CD4-positive, alpha-beta memory T cell (primary cell): ENCODE results near the gene RHOU. TPM values are rescaled to one million over a fixed set of nuclear protein-coding genes. Genes with fewer than 3 reads are reported as not detected.
"Not testable (repeated sequence)": the region's sequence is repeated elsewhere in the genome, so short reads cannot be mapped to it uniquely, and the experiment has no call there.

Experiments used
- CTCF ChIA-PET: fragments of 350-600 bp; sonication (Branson Sonifier 250); formaldehyde crosslinking; loops from one replicate; lab custom pipeline; 2021; ENCODE audit warnings: inconsistent platforms; ENCODE audit not compliant: partially characterized antibody; lab: Charles Lee
- POLR2A ChIA-PET: fragments of 350-600 bp; sonication (Branson Sonifier 250); formaldehyde crosslinking; loops from one replicate; lab custom pipeline; 2021; ENCODE audit not compliant: partially characterized antibody; lab: Charles Lee
- DNase-seq, 5 donors: peaks; one replicate each; pipeline versions ENCODE4 v3.0.0 to v3.0.0-alpha.2; 2020 to 2022; ENCODE audit warnings: mixed read lengths in 1 of 5
- H3K27ac ChIP-seq: one replicate; pipeline ENCODE4 v1.7.0; 2013; ENCODE audit warnings: low read depth, low read length
- H3K27me3 ChIP-seq: 2 replicates; pipeline ENCODE4 v1.7.0; 2013; ENCODE audit warnings: mild to moderate bottlenecking, low read length, moderate library complexity; ENCODE audit not compliant: insufficient read depth
- H3K36me3 ChIP-seq: 2 replicates; pipeline ENCODE4 v1.7.0; 2013; ENCODE audit warnings: mild to moderate bottlenecking, low read length, moderate library complexity; ENCODE audit not compliant: insufficient read depth
- H3K4me1 ChIP-seq: 2 replicates; pipeline ENCODE4 v1.7.0; 2013; ENCODE audit warnings: mild to moderate bottlenecking, low read length, moderate library complexity; ENCODE audit not compliant: insufficient read depth
- H3K4me3 ChIP-seq, 2 donors: one replicate each; pipeline ENCODE4 v1.7.0; 2013; ENCODE audit warnings: low read length in 2 of 2, mild to moderate bottlenecking in 1 of 2
- H3K9me3 ChIP-seq, 2 donors: one replicate each; pipeline ENCODE4 v1.7.0; 2013; ENCODE audit warnings: low read length in 2 of 2, control low read depth in 1 of 2; ENCODE audit not compliant: control insufficient read depth in 1 of 2
- H3K27ac Mint-ChIP-seq, 7 donors: one replicate each; pipeline ENCODE4 v1.8.0; 2020 to 2021; ENCODE audit warnings: mixed read lengths in 7 of 7, mild to moderate bottlenecking in 6 of 7, inconsistent platforms in 3 of 7, moderate library complexity in 3 of 7
- H3K27me3 Mint-ChIP-seq, 2 donors: one replicate each; pipeline ENCODE4 v1.8.0; 2020 to 2021; ENCODE audit warnings: mixed read lengths in 2 of 2
- H3K36me3 Mint-ChIP-seq, 2 donors: one replicate each; pipeline ENCODE4 v1.8.0; 2020 to 2021; ENCODE audit warnings: mixed read lengths in 2 of 2, inconsistent platforms in 1 of 2, mild to moderate bottlenecking in 1 of 2
- H3K4me1 Mint-ChIP-seq, 4 donors: one replicate each; pipeline ENCODE4 v1.8.0; 2020 to 2021; ENCODE audit warnings: mixed read lengths in 4 of 4, mild to moderate bottlenecking in 1 of 4
- H3K4me3 Mint-ChIP-seq, 8 donors: one replicate each; pipeline ENCODE4 v1.8.0; 2020 to 2021; ENCODE audit warnings: mixed read lengths in 8 of 8, mild to moderate bottlenecking in 7 of 8, moderate library complexity in 6 of 8, inconsistent platforms in 3 of 8
- H3K9me3 Mint-ChIP-seq, 8 donors: one replicate each; pipeline ENCODE4 v1.8.0; 2020 to 2021; ENCODE audit warnings: mixed read lengths in 8 of 8, mild to moderate bottlenecking in 5 of 8, inconsistent platforms in 3 of 8, moderate library complexity in 1 of 8
- intact Hi-C: fragments of 100-400 bp; cut with micrococcal nuclease; formaldehyde crosslinking; loops from one replicate; pipeline ENCODE4 v1.15.1; 2023
- polyA plus RNA-seq, 2 donors: library from polyadenylated mRNA; unstranded; fragments of 300-500 nt; fragmentation: Illumina TruSeq; gene quantifications; one replicate each; pipeline ENCODE4 v1.2.3, GENCODE V29; 2021
- total RNA-seq, 2 experiments: library from RNA; stranded (reverse); gene quantifications; one replicate each; pipeline ENCODE4 v1.2.3, GENCODE V29; 2021

The RHOU gene
- total and polyA plus RNA-seq, 4 experiments from 2014 or later, result 0.29 to 4.1 (median 2.0) TPM

DNA sequence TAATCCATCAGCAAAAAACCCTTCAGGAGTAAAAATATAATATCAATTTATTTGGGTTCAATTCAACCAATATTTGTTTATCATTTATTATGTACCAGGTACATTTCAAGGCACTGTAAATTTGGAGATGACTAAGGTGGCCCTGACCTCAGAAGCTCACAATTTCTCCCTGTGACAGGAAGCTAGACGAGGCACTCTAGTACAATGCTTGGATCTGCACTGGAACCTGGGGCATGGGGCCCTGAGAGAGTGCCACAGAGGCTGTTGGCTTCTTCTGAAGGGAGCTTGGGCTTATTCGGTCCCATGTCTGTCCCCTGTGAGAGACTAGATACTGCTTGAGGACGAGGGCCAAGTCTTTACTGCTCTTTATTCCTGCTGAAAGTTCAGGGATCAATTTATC, 31.5 kb downstream of the RHOU start:
- H3K27ac ChIP-seq, result no peak overlapping the region
- DNase-seq, result no peak
- Mint-ChIP-seq H3K27me3 (no peaks in the 10 kb centered on the region), H3K9me3 (peaks cover 0 to 2% (median 0%) of the 10 kb centered on the region in 8 donors), H3K36me3 (no peaks in the 10 kb centered on the region), H3K4me1 (peaks cover 8 to 22% (median 17%) of the 10 kb centered on the region in 4 donors), H3K4me3 (no peak overlapping the region), H3K27ac (no peak overlapping the region)
- CTCF ChIA-PET, result no interaction called here
- intact Hi-C loops, result no loop called here
- H3K9me3 ChIP-seq, result no peaks in the 10 kb centered on the region
- H3K36me3 ChIP-seq, result no peaks in the 10 kb centered on the region
- peaks cover 14% of the 10 kb centered on the region for H3K4me1 ChIP-seq
- POLR2A ChIA-PET, result interaction anchor here (0.8 kb wide), 1 partner anchor 453 kb away, joined by 3 read pairs; no protein-coding TSS in a partner anchor
- no peak overlapping the region for H3K4me3 ChIP-seq
- H3K27me3 ChIP-seq, result no peaks in the 10 kb centered on the region

DNA sequence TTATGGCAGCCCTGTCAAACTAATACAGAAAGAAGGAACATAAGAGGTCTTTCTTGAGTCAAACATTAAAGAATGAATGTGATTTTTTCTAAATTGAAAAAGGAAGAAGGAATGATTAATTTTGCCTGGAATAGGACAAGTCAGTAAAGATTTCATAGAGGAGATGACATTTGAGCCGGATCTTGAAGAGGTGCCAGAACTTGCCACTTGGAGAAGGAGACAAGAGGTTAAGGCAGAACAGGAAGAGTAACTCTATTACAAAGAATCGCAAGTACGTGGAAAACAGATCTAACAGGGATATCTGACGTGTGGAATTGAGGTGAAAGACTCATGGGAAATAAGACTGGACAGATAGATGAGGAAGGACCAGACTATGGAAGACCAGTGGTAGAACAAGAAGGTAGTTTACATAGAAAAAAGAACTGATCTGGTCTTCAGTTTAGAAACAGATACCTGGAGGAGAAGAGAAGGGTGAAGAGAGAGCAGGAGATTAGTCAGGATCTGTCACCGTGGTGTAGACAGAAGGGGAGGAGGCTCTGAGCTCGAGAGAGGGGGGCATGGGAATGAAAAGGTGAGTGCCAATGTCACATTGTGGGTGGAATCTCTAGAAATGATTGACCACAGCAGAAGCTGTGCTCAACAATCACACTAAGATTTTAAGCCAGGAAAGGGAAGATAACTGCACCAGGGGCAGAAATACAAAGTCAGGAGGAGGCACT, 32.5 kb downstream of the RHOU start:
- Mint-ChIP-seq H3K27me3 (no peaks in the 10 kb centered on the region), H3K4me3 (no peak overlapping the region), H3K27ac (peak overlapping the region in 2 of 7 donors; percentile 7 to 62), H3K9me3 (peaks cover 0 to 2% (median 0%) of the 10 kb centered on the region in 8 donors), H3K36me3 (no peaks in the 10 kb centered on the region), H3K4me1 (peaks cover 8 to 28% (median 26%) of the 10 kb centered on the region in 4 donors)
- Histone ChIP-seq H3K9me3 (no peaks in the 10 kb centered on the region), H3K4me1 (peaks cover 14% of the 10 kb centered on the region), H3K4me3 (no peak overlapping the region), H3K27me3 (no peaks in the 10 kb centered on the region), H3K27ac (no peak overlapping the region), H3K36me3 (no peaks in the 10 kb centered on the region)
- POLR2A ChIA-PET, result no interaction called here
- no peak for DNase-seq
- intact Hi-C loops, result no loop called here
- CTCF ChIA-PET, result no interaction called here

DNA sequence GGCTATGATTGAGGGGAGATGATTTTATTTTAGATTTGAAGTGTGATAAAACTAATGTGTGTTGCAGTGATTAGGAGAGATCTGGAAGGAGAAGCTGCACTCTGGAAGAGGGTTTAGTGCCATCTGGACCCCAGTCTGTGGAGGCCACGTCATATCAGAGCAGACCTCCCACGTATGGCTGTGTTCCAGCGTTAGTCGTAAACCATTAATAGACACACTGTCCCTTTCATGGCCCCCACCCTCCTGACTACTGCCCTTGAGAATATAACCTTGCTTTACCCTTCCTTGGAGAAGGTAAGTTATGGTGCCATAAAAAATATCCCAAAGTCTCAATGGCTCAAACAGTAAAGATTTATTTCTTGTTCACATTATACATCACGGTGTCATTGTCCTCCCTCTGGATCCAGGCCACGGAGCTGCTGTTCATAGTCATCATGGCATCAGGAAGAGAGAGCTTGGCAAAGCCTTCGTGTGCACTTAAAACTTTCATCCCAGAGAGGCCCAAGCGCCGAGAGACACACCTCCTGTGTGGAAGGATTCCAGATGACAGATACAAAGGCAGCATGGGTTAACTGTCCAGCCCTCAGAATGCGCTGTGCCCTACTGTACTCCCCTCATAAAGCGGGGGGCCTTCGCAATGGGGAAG, 33.2 kb downstream of the RHOU start:
- H3K27me3 ChIP-seq, result no peaks in the 10 kb centered on the region
- peaks cover 9 to 33% (median 30%) of the 10 kb centered on the region in 4 donors for H3K4me1 Mint-ChIP-seq
- no peaks in the 10 kb centered on the region for H3K9me3 ChIP-seq
- POLR2A ChIA-PET, result no interaction called here
- no peaks in the 10 kb centered on the region for H3K36me3 ChIP-seq
- no peak for DNase-seq
- H3K27ac Mint-ChIP-seq, result no peak overlapping the region
- CTCF ChIA-PET, result no interaction called here
- peaks cover 0 to 2% (median 0%) of the 10 kb centered on the region in 8 donors for H3K9me3 Mint-ChIP-seq
- peaks cover 17% of the 10 kb centered on the region for H3K4me1 ChIP-seq
- H3K4me3 ChIP-seq, result no peak overlapping the region
- intact Hi-C loops, result no loop called here
- no peak overlapping the region for H3K4me3 Mint-ChIP-seq
- H3K27me3 Mint-ChIP-seq, result no peaks in the 10 kb centered on the region
- H3K36me3 Mint-ChIP-seq, result no peaks in the 10 kb centered on the region
- H3K27ac ChIP-seq, result no peak overlapping the region

DNA sequence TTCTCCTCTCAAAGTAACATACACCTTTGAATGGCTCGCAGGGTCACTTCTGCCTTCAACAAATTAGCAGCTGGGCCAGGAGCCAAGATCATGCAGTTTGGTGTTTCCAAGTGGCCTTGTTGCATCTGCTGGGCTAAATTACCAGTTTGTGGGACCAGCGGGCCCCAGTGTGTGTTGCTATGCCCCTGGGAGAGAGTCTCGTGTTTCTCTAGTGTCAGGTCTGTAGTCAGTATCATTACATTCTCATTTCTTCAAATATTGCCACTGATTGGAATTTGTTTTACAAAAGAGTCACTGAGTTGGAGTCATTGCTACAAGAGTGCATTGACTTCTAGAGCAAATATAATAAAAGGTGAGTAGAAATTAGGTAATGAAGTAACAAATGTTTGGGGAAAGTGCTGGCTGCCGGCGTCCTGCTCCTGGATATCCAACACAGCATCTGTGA, 35.5 kb downstream of the RHOU start:
- CTCF ChIA-PET, result no interaction called here
- Histone ChIP-seq H3K27ac (no peak overlapping the region), H3K9me3 (no peaks in the 10 kb centered on the region), H3K4me1 (peaks cover 6% of the 10 kb centered on the region), H3K4me3 (no peak overlapping the region), H3K27me3 (no peaks in the 10 kb centered on the region), H3K36me3 (no peaks in the 10 kb centered on the region)
- Mint-ChIP-seq H3K27ac (peak overlapping the region in 1 of 7 donors; percentile 8), H3K27me3 (no peaks in the 10 kb centered on the region), H3K9me3 (peaks cover 0 to 2% (median 0%) of the 10 kb centered on the region in 8 donors), H3K4me1 (peaks cover 3 to 21% (median 17%) of the 10 kb centered on the region in 4 donors), H3K36me3 (no peaks in the 10 kb centered on the region), H3K4me3 (no peak overlapping the region)
- intact Hi-C loops, result no loop called here
- no peak for DNase-seq
- POLR2A ChIA-PET, result no interaction called here

DNA sequence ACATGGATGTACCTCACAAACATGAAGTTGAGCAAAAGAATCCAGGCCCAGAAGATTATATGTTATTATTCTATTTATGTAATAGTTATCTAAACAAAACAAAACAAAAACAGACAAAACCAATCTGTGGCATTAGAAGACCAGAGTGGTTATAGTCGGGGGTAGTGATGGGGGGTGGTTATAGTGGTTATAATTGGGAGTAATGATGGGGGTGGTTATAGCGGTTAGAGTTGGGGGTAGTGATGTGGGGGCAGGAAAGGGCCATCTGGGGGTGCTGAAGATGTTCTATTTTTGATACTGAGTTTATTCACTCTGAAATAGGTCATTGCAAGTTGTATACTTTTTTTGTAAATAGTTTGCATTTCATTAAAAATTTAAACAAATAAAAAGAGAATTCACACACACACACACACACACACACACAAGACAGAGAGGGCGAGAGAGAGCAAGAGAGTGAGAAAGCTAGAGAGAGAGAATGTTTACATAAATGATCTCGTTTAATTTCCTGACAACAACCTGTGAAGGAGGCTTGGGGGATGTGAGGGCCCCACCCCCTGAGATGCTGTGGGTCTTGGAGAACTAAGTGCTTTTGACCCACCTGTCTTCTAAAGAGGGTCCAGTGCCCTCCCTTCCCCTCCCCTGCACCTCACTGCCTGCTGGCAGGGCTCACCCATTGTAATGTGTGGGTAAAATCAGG, 37.4 kb downstream of the RHOU start:
- DNase-seq, result no peak
- no peak overlapping the region for H3K4me3 Mint-ChIP-seq
- ChIA-PET CTCF (interaction anchor here (0.9 kb wide), 1 partner anchor 455 kb away, joined by 3 read pairs; no protein-coding TSS in a partner anchor), POLR2A (interaction anchor here (0.6 kb wide), 1 partner anchor 34 kb away, joined by 3 read pairs; no protein-coding TSS in a partner anchor)
- H3K9me3 ChIP-seq, result no peaks in the 10 kb centered on the region
- peak overlapping the region in 4 of 7 donors; percentile 8 to 75 (median 33) for H3K27ac Mint-ChIP-seq
- intact Hi-C loops, result no loop called here
- peaks cover 3 to 15% (median 14%) of the 10 kb centered on the region in 4 donors for H3K4me1 Mint-ChIP-seq
- H3K36me3 ChIP-seq, result no peaks in the 10 kb centered on the region
- no peak overlapping the region for H3K27ac ChIP-seq
- peaks cover 0 to 2% (median 0%) of the 10 kb centered on the region in 8 donors for H3K9me3 Mint-ChIP-seq
- H3K4me1 ChIP-seq, result peaks cover 3% of the 10 kb centered on the region
- H3K36me3 Mint-ChIP-seq, result no peaks in the 10 kb centered on the region
- H3K4me3 ChIP-seq, result no peak overlapping the region
- no peaks in the 10 kb centered on the region for H3K27me3 Mint-ChIP-seq
- H3K27me3 ChIP-seq, result no peaks in the 10 kb centered on the region

DNA sequence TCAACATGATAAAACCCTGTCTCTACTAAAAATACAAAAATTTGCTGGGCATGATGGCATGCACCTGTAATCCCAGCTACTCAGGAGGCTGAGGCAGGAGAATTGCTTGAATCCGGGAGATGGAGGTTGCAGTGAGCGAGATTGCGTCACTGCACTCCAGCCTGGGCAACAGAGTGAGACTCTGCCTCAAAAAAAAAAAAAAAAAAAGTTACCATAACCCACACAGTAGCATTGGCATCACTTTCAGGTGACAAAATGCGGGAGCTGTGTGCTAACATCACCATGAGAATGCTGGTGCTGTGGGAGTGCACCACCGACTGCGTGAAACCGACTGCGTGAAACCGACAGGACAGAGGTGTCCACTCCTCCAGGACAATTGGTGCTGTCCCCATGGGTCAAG, 40.7 kb downstream of the RHOU start:
- POLR2A ChIA-PET, H3K4me3 Mint-ChIP-seq, DNase-seq, H3K27ac ChIP-seq, H3K36me3 ChIP-seq, H3K4me3 ChIP-seq, H3K9me3 Mint-ChIP-seq, H3K27ac Mint-ChIP-seq, H3K27me3 ChIP-seq, H3K4me1 ChIP-seq, H3K27me3 Mint-ChIP-seq, intact Hi-C loops, H3K36me3 Mint-ChIP-seq, H3K9me3 ChIP-seq, CTCF ChIA-PET: not testable (repeated sequence)
- H3K4me1 Mint-ChIP-seq, result peaks cover 3 to 15% (median 11%) of the 10 kb centered on the region in 4 donors

DNA sequence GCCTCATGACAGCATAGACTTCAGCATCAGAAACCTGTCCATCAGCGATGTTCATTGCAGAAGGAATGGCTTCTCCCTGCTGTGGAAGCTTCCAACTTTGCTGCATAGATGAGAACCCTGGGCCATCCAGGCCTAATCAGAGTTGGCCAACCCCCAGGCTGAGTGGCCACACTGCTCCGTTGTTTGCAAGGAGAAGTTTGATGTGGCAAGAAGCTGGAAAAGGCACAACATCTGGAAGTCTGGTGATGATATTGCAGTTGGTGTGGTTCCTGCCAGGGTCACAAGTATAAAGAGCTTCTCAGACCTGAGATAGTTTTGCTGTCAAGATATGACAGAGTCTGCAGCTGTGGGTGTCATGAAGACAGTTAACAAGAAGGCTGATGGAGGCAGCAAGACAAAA, 41.2 kb downstream of the RHOU start:
- intact Hi-C loops, result no loop called here
- no peaks in the 10 kb centered on the region for H3K9me3 ChIP-seq
- Mint-ChIP-seq H3K9me3 (no peaks in the 10 kb centered on the region), H3K4me3 (no peak overlapping the region), H3K27me3 (no peaks in the 10 kb centered on the region), H3K36me3 (no peaks in the 10 kb centered on the region), H3K27ac (no peak overlapping the region), H3K4me1 (peaks cover 3 to 15% (median 11%) of the 10 kb centered on the region in 4 donors)
- no peak overlapping the region for H3K27ac ChIP-seq
- peaks cover 3% of the 10 kb centered on the region for H3K4me1 ChIP-seq
- H3K36me3 ChIP-seq, result no peaks in the 10 kb centered on the region
- ChIA-PET CTCF (no interaction called here), POLR2A (no interaction called here)
- H3K27me3 ChIP-seq, result no peaks in the 10 kb centered on the region
- H3K4me3 ChIP-seq, result no peak overlapping the region
- DNase-seq, result no peak
